ENCODE results near the gene MACF1.

Gene MACF1

DNA sequence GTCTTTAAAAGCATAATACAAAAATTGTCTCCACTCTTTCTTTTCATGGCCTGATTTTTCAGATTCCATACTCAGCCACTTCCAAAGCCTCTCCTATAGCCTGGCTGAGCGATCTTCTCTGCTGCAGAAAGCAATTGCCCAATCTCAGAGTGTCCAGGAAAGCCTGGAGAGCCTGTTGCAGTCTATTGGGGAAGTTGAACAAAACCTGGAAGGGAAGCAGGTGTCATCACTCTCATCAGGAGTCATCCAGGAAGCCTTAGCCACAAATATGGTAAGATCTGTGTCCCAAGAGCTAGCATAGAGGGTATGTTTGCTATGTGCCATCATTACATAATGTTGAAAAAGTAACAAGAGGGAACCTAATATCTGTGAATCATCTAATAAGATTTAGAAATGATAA lies 156.2 kb downstream of the MACF1 start:
- no peak for DNase-seq

DNA sequence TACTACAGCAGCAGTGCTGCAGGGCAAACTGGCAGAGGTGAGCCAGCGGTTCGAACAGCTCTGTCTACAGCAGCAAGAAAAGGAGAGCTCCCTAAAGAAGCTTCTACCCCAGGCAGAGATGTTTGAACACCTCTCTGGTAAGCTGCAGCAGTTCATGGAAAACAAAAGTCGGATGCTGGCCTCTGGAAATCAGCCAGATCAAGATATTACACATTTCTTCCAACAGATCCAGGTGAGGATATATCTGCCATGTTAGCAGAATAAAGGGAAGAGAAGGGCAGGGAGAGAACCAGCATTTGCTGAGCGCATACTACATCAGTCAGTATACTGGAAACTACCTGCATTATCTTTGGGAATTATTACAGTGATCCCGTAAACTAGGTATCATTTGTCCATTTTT lies 157.0 kb downstream of the MACF1 start:
- no peak for DNase-seq

DNA sequence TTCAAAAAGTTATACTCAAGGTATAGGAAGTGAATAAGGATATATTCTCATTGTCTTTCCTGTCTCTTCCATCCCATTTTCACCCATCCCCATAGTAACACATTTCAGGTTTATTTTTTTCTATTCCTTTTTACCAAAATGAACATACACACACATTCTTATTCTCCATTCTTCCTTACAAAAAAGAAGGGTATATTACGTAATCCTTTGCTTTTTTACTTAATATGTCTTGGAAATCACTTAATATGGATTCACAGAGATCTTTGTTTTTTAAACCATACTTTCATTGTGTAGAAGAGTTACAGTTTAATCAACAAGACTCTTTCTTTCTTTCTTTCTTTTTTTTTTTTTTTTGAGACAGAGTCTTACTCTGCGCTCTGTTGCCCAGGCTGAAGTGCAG lies 158.8 kb downstream of the MACF1 start:
- no peak for DNase-seq

DNA sequence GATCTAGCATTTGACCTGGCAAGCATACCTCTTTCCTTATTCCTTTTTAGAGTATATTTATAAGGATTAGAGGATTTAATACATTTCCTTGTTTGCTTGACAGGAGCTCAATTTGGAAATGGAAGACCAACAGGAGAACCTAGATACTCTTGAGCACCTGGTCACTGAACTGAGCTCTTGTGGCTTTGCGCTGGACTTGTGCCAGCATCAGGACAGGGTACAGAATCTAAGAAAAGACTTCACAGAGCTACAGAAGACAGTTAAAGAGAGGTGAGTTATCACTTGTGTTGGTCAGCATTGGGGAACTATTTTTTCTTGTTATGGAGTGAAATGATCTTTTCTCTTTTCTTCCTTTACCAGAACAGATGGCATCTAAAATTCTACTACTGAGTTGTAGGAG lies 163.6 kb downstream of the MACF1 start:
- DNase-seq: no peak

DNA sequence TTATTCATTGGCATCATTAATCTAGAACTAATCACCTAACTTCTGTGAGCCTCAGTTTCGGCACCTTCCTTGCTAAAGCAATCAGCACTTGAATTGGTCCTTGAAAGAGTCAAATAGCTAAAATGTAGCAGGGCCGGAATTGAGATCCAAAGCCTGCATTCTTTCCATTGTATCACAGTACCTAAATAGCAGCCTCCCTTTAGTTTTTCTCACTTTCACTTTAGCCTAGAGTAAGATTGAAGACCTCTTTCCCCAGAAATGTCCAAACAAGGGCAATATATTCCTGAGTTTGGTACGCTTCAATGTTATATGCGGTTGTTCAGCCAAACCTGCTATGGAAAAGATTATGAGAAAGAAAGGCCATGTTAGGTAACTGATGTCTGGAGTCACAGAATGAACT lies 165.1 kb downstream of the MACF1 start:
- no peak for DNase-seq

DNA sequence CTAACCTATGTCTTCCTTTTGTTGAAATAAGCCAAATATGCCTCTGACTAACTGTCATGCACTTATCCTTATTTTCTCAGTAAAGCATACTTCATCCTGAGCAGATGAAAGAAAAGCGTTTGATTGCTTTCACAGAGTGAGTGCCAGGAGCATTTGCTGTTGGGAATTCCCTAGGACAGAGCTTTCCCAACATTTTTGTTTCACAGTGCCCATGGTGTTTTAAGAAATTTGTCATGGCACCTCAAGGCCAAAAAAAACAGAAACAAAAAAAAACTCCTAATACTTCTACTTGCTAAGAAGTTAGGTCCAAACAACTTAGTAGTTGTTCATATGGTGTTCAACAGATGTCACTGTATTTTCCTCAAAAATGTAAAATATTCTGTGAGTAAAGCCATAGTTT lies 166.1 kb downstream of the MACF1 start:
- DNase-seq: no peak

DNA sequence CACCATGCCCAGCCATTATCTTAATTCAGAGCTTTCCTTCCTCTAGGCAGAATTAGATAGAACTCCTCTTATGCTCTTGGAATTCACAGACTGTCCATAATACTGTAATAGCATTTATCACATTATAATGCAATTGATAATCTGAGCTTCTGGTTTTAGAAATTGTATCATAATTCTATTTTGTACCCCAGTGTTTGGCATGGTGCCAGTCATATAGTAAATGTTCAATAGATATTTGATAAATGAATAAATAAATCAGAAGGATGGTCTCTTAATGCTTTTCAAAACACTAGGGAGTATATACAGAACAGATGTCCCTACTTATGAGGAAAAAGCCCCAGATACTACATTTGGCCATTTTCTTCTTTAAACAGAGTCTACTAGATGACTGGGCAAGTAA lies 167.6 kb downstream of the MACF1 start:
- DNase-seq: no peak

DNA sequence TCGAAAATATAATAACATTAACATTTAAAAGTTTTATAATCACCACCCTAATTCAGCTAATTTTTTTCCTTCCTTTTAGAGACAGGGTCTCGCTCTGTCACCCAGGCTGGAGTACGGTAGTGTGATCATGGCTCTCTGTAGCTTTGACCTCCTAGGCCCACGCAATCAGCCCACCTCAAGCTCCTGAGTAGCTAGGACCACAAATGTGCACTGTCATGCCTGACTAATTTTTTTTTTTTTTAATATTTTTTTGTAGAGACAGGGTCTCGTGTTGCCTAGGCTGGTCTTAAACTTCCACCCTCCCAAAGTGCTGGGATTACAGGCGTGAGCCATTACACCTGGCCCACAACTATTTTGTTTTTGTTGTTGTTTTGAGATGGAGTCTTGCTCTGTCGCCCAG lies 172.2 kb downstream of the MACF1 start:
- no peak for DNase-seq

DNA sequence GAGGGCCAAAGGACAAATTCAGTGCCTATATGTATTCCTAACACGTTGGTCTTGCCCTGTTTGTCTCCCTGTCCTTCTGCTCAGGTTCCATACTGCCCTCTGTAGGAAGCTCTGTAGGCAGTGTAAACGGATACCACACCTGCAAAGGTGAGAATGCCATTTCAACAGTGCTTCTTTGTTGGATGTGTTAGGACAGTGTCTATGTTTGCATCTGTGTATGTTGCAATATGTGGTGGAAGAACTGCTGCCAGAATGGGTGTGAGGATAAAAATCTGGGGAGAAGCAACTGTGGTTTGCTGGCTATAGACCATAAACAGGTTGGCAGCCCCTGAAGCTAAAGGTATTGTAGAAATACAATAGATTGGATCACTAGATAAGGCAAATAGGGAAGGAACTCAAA lies 173.9 kb downstream of the MACF1 start:
- no peak for DNase-seq

DNA sequence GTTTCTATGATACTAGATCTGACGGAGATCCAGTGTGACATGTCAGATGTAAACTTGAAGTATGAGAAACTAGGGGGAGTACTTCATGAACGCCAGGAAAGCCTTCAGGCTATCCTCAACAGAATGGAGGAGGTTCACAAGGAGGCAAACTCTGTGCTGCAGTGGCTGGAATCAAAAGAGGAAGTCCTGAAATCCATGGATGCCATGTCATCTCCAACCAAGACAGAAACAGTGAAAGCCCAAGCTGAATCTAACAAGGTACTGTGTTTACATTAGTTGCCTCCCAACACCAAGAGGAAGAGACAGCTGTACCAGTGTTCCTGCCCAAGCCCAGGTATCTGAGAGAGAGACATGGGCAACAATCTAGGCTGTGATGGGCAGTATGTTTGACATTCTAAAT lies 174.7 kb downstream of the MACF1 start:
- DNase-seq: no peak

DNA sequence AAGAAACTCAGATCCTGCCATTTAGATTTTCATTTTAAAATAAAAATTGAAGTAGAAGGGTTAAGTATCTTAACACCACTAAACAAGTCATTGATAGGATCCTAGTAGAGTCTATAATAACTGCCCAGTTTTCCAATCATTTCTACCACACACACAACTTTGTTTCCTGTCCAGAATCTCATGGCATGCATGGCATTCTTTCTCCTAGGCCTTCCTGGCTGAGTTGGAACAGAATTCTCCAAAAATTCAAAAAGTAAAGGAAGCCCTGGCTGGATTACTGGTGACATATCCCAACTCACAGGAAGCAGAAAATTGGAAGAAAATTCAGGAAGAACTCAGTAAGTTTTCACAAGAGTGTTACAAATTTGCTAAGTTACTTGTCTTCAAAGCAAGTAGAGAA lies 175.5 kb downstream of the MACF1 start:
- no peak for DNase-seq

DNA sequence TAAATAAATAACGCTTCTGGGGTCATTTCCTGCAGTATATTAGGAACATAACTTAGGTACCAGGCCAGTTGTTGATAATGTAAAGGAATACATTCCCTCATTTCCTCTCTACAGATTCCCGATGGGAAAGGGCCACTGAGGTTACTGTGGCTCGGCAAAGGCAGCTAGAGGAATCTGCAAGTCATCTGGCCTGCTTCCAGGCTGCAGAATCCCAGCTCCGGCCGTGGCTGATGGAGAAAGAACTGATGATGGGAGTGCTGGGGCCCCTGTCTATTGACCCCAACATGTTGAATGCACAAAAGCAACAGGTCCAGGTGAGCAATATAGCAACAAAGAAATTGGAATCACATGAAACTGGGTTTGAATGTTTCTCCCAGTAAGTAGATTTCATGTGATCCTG lies 177.3 kb downstream of the MACF1 start:
- DNase-seq: no peak

DNA sequence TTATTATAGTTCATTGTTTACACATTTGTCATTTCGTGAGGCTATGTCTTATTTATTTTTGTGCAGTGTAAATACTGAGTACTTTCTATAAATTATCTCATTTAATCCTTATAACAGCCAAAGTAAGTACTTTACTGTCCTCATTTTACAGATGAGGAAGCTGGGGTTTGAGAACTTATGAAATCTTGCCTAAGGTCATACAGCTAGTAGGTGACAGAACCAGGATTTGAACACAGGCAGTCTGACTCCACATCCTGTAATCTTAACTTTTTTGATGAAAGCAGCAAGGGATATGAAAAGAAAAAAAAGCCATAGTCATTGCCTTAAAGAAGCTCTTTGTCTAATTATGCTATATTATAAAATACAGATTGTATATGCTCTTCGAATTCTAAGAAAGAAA lies 179.8 kb downstream of the MACF1 start:
- no peak for DNase-seq

DNA sequence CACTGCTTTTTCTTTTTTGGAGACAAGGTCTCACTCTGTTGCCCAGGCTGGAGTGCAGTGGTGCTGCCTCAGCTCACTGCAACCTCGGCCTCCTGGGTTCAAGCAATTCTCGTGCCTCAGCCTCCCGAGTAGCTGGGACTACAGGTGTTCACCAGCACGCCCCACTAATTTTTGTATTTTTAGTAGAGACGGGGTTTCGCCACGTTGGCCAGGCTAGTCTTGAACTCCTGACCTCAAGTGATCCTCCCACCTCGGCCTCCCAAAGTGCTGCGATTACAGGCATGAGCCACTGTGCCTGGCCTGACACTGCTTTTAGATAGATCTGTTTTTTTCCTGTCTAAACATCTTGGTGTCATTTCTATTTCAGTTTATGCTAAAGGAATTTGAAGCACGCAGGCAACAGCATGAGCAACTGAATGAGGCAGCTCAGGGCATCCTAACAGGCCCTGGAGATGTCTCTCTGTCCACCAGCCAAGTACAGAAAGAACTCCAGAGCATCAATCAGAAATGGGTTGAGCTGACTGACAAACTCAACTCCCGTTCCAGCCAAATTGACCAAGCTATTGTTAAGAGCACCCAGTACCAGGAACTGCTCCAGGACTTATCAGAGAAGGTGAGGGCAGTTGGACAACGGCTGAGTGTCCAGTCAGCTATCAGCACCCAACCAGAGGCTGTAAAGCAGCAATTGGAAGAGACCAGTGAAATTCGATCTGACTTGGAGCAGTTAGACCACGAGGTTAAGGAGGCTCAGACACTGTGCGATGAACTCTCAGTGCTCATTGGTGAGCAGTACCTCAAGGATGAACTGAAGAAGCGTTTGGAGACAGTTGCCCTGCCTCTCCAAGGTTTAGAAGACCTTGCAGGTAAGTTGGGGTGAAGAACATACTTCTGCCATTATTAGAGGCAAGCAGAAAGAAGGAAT lies 180.8 kb downstream of the MACF1 start:
- no peak for DNase-seq

DNA sequence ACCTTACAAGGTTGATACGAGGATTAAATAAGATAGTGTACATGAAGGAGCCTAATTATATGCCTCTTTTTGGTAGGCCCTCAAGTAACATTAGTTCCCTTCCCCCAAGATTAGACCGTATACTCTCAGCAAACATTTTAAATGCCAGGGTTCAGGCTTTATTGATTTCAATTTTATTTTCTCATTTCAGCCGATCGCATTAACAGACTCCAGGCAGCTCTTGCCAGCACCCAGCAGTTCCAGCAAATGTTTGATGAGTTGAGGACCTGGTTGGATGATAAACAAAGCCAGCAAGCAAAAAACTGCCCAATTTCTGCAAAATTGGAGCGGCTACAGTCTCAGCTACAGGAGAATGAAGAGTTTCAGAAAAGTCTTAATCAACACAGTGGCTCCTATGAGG lies 182.5 kb downstream of the MACF1 start:
- no peak for DNase-seq

DNA sequence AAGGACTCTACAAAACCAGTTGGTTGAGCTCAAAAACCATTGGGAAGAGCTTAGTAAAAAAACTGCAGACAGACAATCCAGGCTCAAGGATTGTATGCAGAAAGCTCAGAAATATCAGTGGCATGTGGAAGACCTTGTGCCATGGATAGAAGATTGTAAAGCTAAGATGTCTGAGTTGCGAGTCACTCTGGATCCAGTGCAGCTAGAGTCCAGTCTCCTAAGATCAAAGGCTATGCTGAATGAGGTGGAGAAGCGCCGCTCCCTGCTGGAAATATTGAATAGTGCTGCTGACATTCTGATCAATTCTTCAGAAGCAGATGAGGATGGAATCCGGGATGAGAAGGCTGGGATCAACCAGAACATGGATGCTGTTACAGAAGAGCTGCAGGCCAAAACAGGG lies 183.0 kb downstream of the MACF1 start:
- no peak for DNase-seq

DNA sequence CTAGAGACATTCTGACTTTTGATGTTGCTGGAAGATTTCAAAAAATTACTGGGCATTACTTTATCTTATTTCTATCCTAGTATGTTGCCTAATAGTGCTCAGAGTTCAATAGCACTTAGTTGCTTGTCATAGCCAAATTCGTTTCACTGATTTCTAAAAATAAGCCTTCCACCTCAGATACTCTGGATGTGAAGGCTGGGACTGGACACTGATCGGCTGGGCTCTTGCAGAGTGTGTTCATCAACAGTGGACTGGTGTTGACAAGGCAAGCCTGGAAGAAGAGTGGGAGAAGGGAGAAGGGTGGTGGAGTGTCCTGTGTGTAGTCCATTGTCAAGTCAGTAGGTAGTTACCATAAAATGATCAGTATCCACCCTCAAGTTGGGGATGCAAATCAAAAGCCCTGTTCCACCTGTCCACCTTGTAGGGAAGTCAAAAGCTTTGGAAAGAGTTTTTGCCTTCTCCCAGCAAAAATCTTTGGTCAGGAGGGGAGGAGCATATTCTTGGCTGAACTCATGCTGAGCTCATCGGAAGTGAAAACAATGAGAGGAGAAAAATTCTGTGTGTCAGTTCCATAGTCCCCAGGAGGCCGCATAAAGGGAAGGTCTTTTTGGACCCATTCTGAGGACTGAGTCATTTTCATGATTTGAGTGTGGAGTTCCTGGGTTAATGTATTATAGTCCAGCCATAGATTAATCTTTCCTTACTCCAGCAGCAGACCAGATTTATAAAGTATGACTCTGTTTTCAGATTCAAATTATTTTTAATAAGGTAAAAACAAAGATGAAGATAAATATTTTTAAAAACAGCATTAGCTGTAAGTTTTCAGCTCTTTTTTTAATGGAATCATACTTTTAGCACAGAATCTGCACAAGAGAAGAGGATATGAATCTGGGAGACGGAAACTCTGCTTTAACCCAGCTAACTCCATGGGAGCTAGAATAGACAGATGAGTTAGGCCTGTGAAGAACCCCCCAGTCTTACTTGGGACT lies 187.5 kb downstream of the MACF1 start:
- no peak for DNase-seq

DNA sequence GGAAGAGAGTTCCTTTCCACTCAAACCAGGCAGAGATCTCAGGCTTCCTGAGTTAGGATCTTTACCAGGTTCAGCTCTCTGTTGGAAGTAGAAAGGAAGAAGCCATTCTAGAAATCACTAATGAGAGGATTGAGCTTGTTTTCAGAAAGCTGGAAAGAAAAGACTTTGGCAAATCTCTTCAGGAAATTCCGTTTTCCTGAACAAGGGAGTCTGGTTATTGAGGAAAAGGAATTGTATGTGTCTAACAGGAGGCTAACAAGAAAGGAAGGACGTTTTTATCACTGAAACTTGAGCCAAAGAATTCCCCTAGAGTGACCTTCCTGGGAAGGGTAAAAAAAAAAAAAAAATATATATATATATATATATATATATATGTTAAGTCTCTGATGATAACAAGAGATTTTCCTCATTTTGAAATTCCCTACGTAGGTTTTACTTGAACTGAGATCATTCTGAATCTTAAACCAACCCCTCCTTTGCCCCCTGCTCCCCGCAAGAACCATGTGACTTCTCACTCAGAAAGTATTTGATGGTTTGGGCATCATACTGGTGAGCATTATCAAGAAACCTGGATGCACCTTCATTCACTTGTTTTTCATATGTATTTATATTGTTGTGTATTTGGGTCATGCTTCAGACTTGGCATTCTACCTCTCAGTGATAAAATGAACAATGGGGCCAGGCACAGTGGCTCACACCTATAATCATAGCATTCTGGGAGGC lies 188.5 kb downstream of the MACF1 start:
- DNase-seq: no peak

DNA sequence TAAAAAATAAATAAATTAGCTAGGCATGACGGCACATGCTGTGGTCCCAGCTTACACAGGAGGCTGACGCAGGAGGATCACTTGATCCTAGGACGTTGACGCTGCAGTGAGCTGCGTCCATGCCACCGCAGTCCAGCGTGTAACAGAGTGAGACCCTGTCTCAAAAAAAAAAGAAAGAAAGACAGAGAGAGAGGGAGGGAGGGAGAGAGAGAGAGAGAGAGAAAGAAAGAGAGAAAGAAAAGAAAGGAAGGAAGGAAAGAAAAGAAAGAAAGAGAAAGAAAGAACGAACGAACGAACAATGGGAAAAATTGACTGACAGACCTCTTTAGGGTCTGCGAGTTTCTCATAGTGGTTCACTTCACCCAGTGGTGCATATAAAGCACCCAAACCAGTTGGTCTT lies 189.2 kb downstream of the MACF1 start:
- no peak for DNase-seq

DNA sequence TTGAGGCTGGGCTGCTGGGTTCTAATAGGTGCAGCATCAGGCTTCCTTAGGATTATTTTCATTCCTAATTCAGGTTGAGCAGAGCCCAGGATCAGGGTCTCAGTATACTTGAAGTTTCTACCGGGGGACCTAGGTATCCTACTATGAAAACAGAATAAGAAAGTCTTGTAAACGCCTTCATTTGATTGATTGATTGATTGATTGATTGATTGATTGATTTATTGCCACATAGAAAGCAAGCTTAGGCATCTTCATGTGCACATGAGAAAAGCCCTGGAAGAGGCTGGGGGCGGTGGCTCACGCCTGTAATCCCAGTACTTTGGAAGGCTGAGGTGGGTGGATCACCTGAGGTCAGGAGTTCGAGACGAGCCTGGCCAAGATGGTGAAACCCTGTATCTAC lies 189.6 kb downstream of the MACF1 start:
- DNase-seq: no peak

DNA sequence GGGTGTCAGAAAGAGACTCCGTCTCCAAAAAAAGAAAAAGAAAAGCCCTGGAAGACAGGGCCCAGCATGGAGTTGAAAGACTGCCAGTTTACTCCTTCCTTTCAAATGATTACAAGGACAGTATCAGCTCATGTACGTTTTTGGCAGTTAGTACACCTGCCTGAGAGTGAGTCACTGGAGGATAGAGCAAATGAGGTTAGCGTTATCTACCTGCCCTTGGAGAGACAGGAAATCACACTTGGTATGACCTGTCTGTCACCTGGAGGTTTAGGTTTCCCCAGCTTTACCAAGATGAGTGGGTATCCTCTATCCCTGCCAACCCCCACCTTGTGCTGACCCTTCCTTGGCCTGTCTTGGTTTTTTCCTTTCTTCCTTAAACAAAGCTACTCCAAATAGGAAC lies 190.1 kb downstream of the MACF1 start:
- no peak for DNase-seq

DNA sequence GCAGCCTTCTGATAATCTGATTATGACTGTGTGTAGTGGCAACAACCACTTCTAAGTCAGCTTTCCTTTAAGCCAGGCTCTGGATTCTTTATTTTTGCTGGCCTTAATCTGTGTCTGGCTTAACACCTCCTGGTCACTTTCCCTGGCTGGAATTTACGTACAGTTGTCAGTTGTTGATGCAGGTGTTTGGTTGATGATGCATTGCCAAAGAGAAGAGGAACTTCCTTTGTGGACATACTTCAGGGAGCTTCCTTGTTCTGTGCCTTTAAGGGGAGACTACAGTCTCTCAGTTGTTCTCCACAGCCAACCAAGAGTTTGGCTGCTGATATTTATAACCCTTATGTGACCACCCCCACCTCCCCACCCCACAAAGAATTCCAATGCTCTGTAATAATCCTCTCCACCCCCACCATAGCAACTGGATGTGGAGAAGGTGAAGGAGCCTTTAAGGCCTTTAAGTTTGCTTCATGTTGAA lies 190.9 kb downstream of the MACF1 start:
- DNase-seq: no peak

DNA sequence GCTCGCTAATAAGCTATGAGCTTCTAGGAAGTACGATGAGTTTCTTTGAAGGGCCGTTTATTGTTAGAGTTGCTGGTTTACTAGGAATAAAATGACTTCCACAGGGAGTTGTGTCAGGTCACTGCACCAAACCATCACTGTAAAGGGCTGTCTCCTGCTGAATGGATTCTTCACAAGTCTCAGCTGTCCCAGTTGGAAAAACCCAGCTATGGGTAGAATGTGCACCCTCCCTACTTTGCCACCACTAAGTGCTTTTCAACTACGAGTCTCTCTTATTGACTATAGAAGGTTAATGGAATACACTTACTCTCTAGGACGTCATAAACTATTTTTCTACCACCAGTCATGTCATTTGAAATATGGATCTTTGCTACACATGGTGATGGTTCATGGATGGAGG lies 192.2 kb downstream of the MACF1 start:
- DNase-seq: no peak
